Calu3 (cell line): ENCODE data around the gene LRP8. TPM values are rescaled to one million over a fixed set of nuclear protein-coding genes. Genes with fewer than 3 reads are reported as not detected.

Experiments used
- BruUV-seq: library from RNA; stranded (reverse); fragments of 400-500 nt; replicated peaks from 2 replicates; lab custom pipeline; 2021; lab: Mats Ljungman, UMichigan
- CTCF ChIA-PET: fragments of 300-600 bp; sonication (Branson Sonifier 250); formaldehyde crosslinking; loops from one replicate; lab custom pipeline; 2022; ENCODE audit warnings: antibody characterized with exemption; lab: Charles Lee
- DNase-seq: peaks from one replicate; pipeline ENCODE4 v3.0.0; 2022
- H3K27ac Mint-ChIP-seq: one replicate; pipeline ENCODE4 v1.8.0; 2022; ENCODE audit warnings: mixed read lengths; ENCODE audit not compliant: unreplicated experiment
- H3K27me3 Mint-ChIP-seq: one replicate; pipeline ENCODE4 v1.8.0; 2022; ENCODE audit warnings: mixed read lengths; ENCODE audit not compliant: unreplicated experiment
- H3K36me3 Mint-ChIP-seq: one replicate; pipeline ENCODE4 v1.8.0; 2022; ENCODE audit warnings: mild to moderate bottlenecking, moderate library complexity, mixed read lengths; ENCODE audit not compliant: insufficient read depth, unreplicated experiment
- H3K4me1 Mint-ChIP-seq: one replicate; pipeline ENCODE4 v1.8.0; 2022; ENCODE audit warnings: mild to moderate bottlenecking, low read depth, mixed read lengths; ENCODE audit not compliant: unreplicated experiment
- H3K4me3 Mint-ChIP-seq: one replicate; pipeline ENCODE4 v1.8.0; 2022; ENCODE audit warnings: mild to moderate bottlenecking, low read depth, moderate library complexity, mixed read lengths; ENCODE audit not compliant: unreplicated experiment
- H3K9me3 Mint-ChIP-seq: one replicate; pipeline ENCODE4 v1.8.0; 2022; ENCODE audit warnings: low read depth, mixed read lengths; ENCODE audit not compliant: unreplicated experiment
- CTCF ChIP-seq: fragments of 200-600 bp; IDR thresholded peaks from one replicate; pipeline ENCODE4 v1.8.0; 2022; ENCODE audit warnings: antibody characterized with exemption; ENCODE audit not compliant: unreplicated experiment
- intact Hi-C: fragments of 100-400 bp; cut with micrococcal nuclease; formaldehyde crosslinking; loops from one replicate; pipeline ENCODE4 v1.10.0; 2022; ENCODE audit not compliant: unreplicated experiment
- total RNA-seq: library from RNA; stranded (reverse); gene quantifications from 2 replicates; pipeline ENCODE4 v1.2.3, GENCODE V29; 2022

LRP8 gene
- total RNA-seq, 1 experiment from 2014 or later = 104 TPM

GRCh38 chr1:53371121-53371666 is 43.3 kb upstream of the LRP8 start:
- no peak overlapping the region for H3K4me3 Mint-ChIP-seq
- H3K36me3 Mint-ChIP-seq = no peaks in the 10 kb centered on the region
- no peak for DNase-seq
- peaks cover 39% of the 10 kb centered on the region for H3K27me3 Mint-ChIP-seq
- no peak overlapping the region for H3K27ac Mint-ChIP-seq
- H3K9me3 Mint-ChIP-seq = no peaks in the 10 kb centered on the region
- intact Hi-C loops = no loop called here
- no peaks in the 10 kb centered on the region for H3K4me1 Mint-ChIP-seq
- BruUV-seq = no TSS peak
- CTCF ChIA-PET = interaction anchor here (0.6 to 0.7 kb wide), 2 partner anchors 19 to 235 kb away, joined by 3 to 4 read pairs; no protein-coding TSS in a partner anchor
- TF ChIP-seq CTCF = no peak

- peaks cover 37% of the 10 kb centered on the region for H3K27me3 Mint-ChIP-seq
- CTCF ChIA-PET = interaction anchor here (0.6 to 0.7 kb wide), 2 partner anchors 52 to 236 kb away, joined by 3 read pairs; no protein-coding TSS in a partner anchor
Observed at GRCh38 chr1:53370369-53370961, 42.6 kb upstream of the LRP8 start.

GRCh38 chr1:53369761-53370160 is 41.9 kb upstream of the LRP8 start:
- Mint-ChIP-seq H3K9me3 (no peaks in the 10 kb centered on the region), H3K27me3 (peaks cover 33% of the 10 kb centered on the region), H3K27ac (no peak overlapping the region), H3K36me3 (no peaks in the 10 kb centered on the region), H3K4me1 (no peaks in the 10 kb centered on the region), H3K4me3 (no peak overlapping the region)
- CTCF ChIA-PET = no interaction called here
- intact Hi-C loops = no loop called here
- no peak for TF ChIP-seq CTCF
- DNase-seq = no peak
- no TSS peak for BruUV-seq

More at GRCh38 chr1:53370369-53370961, 42.6 kb upstream of the LRP8 start:
- BruUV-seq = no TSS peak
- H3K27ac Mint-ChIP-seq = no peak overlapping the region
- no peaks in the 10 kb centered on the region for H3K4me1 Mint-ChIP-seq
- DNase-seq = no peak
- no peak overlapping the region for H3K4me3 Mint-ChIP-seq
- no peaks in the 10 kb centered on the region for H3K36me3 Mint-ChIP-seq
- intact Hi-C loops = no loop called here
- TF ChIP-seq CTCF = no peak
- H3K9me3 Mint-ChIP-seq = no peaks in the 10 kb centered on the region

GRCh38 chr1:53369034-53369750 is 41.3 kb upstream of the LRP8 start:
- DNase-seq = no peak
- CTCF ChIA-PET = no interaction called here
- H3K4me3 Mint-ChIP-seq = no peak overlapping the region
- no TSS peak for BruUV-seq
- peaks cover 36% of the 10 kb centered on the region for H3K27me3 Mint-ChIP-seq
- no peaks in the 10 kb centered on the region for H3K4me1 Mint-ChIP-seq
- H3K9me3 Mint-ChIP-seq = no peaks in the 10 kb centered on the region
- H3K27ac Mint-ChIP-seq = no peak overlapping the region
- no peak for TF ChIP-seq CTCF
- no peaks in the 10 kb centered on the region for H3K36me3 Mint-ChIP-seq
- intact Hi-C loops = no loop called here
